HUES6 (cell line): ENCODE measurements around the gene RECK.

Experiments used
- H3K27ac ChIP-seq: 2 replicates; pipeline ENCODE4 v1.7.0; 2013; ENCODE audit warnings: low read depth, mild to moderate bottlenecking, low read length, inconsistent platforms
- H3K27me3 ChIP-seq: 2 replicates; pipeline ENCODE4 v1.6.1; 2013; ENCODE audit warnings: low read length; ENCODE audit not compliant: control insufficient read depth, insufficient read depth
- H3K36me3 ChIP-seq: 2 replicates; pipeline ENCODE4 v1.6.1; 2013; ENCODE audit warnings: low read length; ENCODE audit not compliant: control insufficient read depth, insufficient read depth
- H3K4me1 ChIP-seq: 2 replicates; pipeline ENCODE4 v1.6.1; 2013; ENCODE audit warnings: low read length; ENCODE audit not compliant: control insufficient read depth, insufficient read depth
- H3K4me3 ChIP-seq: 2 replicates; pipeline ENCODE4 v1.5.1; 2013; ENCODE audit warnings: low read depth, low read length
- H3K9ac ChIP-seq: one replicate; pipeline ENCODE4 v1.6.1; 2013; ENCODE audit warnings: mild to moderate bottlenecking, low read length
- H3K9me3 ChIP-seq: 2 replicates; pipeline ENCODE4 v1.6.1; 2013; ENCODE audit warnings: low read depth, low read length; ENCODE audit not compliant: control insufficient read depth, insufficient read depth

The RECK gene

GRCh38 chr9:36006549-36007315, 30.0 kb upstream of the RECK start:
- Histone ChIP-seq H3K36me3 (no peaks in the 10 kb centered on the region), H3K4me3 (no peak overlapping the region), H3K9ac (no peak overlapping the region), H3K27me3 (peaks cover 37% of the 10 kb centered on the region), H3K27ac (no peak overlapping the region), H3K4me1 (no peaks in the 10 kb centered on the region), H3K9me3 (peaks cover 6% of the 10 kb centered on the region)

DNA sequence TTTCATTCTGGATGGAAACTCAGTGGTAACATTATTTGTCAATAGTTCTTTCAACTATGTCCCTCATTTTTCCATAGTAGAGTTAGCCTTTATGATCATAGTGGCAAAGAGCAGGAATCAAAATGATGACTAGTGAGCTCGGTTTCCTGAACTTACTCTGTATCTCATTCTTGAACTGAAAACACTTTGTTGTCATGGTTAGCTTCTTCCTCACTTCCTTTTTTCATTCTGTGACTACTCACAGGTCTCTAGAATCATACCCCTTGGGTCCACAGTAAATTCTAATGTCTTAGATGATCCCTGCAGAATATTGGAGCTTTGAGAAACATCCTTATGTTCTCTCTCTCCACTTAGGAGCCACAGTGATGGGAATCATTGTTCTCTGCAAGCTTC, 29.4 kb upstream of the RECK start:
- Histone ChIP-seq H3K9ac (no peak overlapping the region), H3K36me3 (no peaks in the 10 kb centered on the region), H3K4me1 (no peaks in the 10 kb centered on the region), H3K4me3 (no peak overlapping the region), H3K27me3 (peaks cover 32% of the 10 kb centered on the region), H3K9me3 (peaks cover 6% of the 10 kb centered on the region), H3K27ac (no peak overlapping the region)

GRCh38 chr9:36007852-36008251, 28.9 kb upstream of the RECK start:
- no peak overlapping the region for H3K9ac ChIP-seq
- no peak overlapping the region for H3K4me3 ChIP-seq
- no peaks in the 10 kb centered on the region for H3K4me1 ChIP-seq
- no peaks in the 10 kb centered on the region for H3K36me3 ChIP-seq
- H3K9me3 ChIP-seq, result peaks cover 6% of the 10 kb centered on the region; the same call in 1 of the 2 replicates
- H3K27ac ChIP-seq, result no peak overlapping the region
- H3K27me3 ChIP-seq, result peaks cover 34% of the 10 kb centered on the region

GRCh38 chr9:36008774-36009300, 27.9 kb upstream of the RECK start:
- no peak overlapping the region for H3K27ac ChIP-seq
- H3K36me3 ChIP-seq, result no peaks in the 10 kb centered on the region
- no peaks in the 10 kb centered on the region for H3K4me1 ChIP-seq
- H3K9ac ChIP-seq, result no peak overlapping the region
- peaks cover 37% of the 10 kb centered on the region for H3K27me3 ChIP-seq
- H3K9me3 ChIP-seq, result peaks cover 6% of the 10 kb centered on the region; the same call in 1 of the 2 replicates
- H3K4me3 ChIP-seq, result no peak overlapping the region

DNA sequence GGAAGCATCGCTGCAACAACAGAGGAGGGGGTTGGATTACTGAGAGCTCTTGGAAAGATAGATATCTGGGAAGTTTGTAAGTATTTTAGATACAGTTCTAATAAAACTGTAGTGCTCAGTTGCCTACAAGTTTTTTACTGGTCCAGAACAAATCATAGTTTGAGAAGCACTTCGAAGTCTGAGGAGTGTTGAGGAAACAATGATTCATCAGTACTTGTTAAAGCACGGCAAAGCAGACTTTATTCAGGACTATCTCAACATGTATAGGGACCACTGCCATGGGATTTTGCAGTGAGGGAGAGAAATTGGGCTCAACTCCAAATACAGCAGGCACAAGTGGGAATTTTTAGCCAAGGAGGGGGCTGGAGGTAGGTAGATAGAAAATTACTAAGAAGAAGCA, 25.3 kb upstream of the RECK start:
- Histone ChIP-seq H3K9ac (no peak overlapping the region), H3K4me3 (no peak overlapping the region), H3K4me1 (no peaks in the 10 kb centered on the region), H3K27ac (no peak overlapping the region), H3K9me3 (no peaks in the 10 kb centered on the region), H3K36me3 (no peaks in the 10 kb centered on the region), H3K27me3 (peaks cover 32% of the 10 kb centered on the region)

- H3K27me3 ChIP-seq, result peaks cover 10% of the 10 kb centered on the region; the same call in 1 of the 2 replicates
- H3K27ac ChIP-seq, result no peak overlapping the region
- H3K36me3 ChIP-seq, result no peaks in the 10 kb centered on the region
- no peaks in the 10 kb centered on the region for H3K9me3 ChIP-seq
- no peak overlapping the region for H3K4me3 ChIP-seq
- no peak overlapping the region for H3K9ac ChIP-seq
- H3K4me1 ChIP-seq, result no peaks in the 10 kb centered on the region
These were observed 19.4 kb upstream of the RECK start for GRCh38 chr9:36017278-36017677.

DNA sequence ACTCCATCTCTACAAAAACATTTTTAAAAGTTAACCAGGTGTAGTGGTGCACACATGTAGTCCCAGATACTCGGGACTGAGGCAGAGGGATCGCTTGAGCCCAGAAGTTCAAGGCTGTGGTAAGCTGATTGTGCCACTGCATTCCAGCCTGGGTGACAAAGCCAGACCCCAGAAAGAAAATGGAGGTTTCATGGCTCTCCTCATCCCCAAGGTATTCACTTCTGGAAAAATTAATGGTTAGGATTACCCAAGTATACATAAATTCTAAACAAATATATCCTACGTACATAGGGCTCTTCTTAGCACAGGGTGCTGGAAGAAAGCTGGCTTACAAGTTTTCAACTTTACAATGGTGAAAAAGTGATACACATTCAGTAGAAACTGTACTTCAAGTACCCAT, 18.6 kb upstream of the RECK start:
- Histone ChIP-seq H3K4me3 (no peak overlapping the region), H3K27me3 (peaks cover 7% of the 10 kb centered on the region; the same call in 1 of the 2 replicates), H3K27ac (no peak overlapping the region), H3K4me1 (no peaks in the 10 kb centered on the region), H3K36me3 (no peaks in the 10 kb centered on the region), H3K9me3 (no peaks in the 10 kb centered on the region), H3K9ac (no peak overlapping the region)

DNA sequence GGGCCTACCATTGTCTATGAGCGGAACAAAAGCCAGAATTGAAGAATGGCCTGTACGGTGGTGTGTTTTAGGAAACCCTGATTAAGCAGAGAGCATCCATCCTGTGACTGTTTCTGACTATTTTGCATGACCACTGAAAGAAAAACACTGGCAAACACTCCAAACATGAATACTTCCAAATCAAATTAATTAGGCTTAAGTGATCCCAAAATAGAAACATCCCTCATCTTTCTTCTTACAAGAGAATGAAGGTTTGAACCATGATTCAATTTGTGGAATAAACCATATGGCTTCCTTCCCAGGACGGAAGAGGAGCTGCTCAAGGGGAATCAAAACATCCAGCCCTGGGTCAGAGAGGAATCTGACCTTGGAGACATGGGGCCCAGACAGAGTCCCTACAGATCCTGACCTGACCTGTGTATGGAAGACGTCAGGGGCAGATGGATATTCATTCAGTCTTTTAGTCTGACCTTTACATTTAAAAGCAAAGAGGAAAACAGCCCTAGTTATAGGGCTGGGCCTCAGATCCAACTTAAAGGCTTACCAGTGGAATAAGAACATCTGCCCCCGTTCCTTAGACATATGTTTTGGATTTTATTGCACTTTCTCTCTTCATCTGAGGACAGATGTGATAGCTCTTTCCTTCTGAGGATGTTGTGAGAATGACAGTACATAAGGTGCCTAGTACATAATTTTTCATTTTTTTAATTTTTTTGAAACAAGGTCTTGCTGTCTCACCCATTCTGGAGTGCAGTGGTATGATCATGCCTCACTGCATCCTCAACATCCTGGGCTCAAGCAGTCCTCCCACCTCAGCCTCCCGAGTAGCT, 17.6 kb upstream of the RECK start:
- Histone ChIP-seq H3K36me3 (no peaks in the 10 kb centered on the region), H3K27ac (no peak overlapping the region), H3K4me3 (no peak overlapping the region), H3K9ac (no peak overlapping the region), H3K9me3 (no peaks in the 10 kb centered on the region), H3K27me3 (0 out of 2 replicates have a peak, but pooled peaks cover 5% of the 10 kb centered on the region), H3K4me1 (0 out of 2 replicates have a peak, but pooled peaks cover 3% of the 10 kb centered on the region)

- Histone ChIP-seq H3K4me1 (0 out of 2 replicates have a peak, but pooled peaks cover 3% of the 10 kb centered on the region), H3K9ac (no peak overlapping the region), H3K36me3 (no peaks in the 10 kb centered on the region), H3K9me3 (no peaks in the 10 kb centered on the region), H3K27me3 (no peaks in the 10 kb centered on the region), H3K27ac (no peak overlapping the region), H3K4me3 (no peak overlapping the region)
These were observed 14.7 kb upstream of the RECK start for GRCh38 chr9:36021968-36022367.

DNA sequence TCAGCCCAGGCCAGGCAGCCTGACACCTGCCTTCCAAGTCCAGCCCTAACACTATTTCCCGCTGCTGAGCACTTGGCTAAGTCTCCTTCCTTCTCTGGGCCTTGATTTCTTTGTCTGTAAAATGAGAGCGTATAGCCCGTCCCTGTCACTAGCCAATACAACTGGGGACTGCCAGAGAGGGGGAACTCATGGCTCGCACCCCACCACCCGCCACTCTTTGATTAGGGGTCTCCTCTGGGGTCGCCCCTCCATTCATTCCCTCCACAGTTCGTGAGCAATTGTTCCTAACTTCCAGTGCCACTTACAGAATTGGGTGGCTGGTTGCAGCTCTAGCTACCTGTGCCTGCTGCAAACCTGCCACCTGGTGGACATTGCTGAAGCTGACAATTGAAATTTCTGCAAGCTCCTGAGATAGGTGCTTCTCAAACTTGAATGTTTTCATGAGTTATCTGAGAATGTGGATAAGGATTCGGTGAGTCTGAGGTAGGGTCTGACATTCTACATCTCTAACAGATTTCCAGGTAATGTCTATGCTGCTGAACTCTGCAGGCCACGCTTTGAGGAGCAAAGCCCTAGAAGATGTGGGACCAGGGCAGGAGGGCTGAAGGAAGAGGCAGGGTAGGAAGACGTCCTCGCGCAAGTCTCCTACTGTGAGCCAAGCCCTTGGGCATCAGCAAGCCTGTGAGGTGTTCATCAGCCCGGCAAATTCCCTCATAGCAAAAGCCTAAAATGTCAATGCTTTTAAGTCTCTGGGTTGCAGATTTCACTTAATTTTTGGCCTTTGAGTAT, 13.3 kb upstream of the RECK start:
- no peak overlapping the region for H3K27ac ChIP-seq
- no peak overlapping the region for H3K4me3 ChIP-seq
- H3K9me3 ChIP-seq, result no peaks in the 10 kb centered on the region
- no peaks in the 10 kb centered on the region for H3K27me3 ChIP-seq
- H3K4me1 ChIP-seq, result 0 out of 2 replicates have a peak, but pooled peaks cover 3% of the 10 kb centered on the region
- no peak overlapping the region for H3K9ac ChIP-seq
- no peaks in the 10 kb centered on the region for H3K36me3 ChIP-seq
